Activated CD4-positive, alpha-beta memory T cell treated with anti-CD3 and anti-CD28 coated beads for 36 hours (primary cell): ENCODE results near the gene NSUN2. TPM values are rescaled to one million over a fixed set of nuclear protein-coding genes. Genes with fewer than 3 reads are reported as not detected.

Source experiments
- CTCF ChIA-PET: fragments of 350-600 bp; sonication (Branson Sonifier 250); formaldehyde crosslinking; loops from one replicate; lab custom pipeline; 2021; ENCODE audit warnings: antibody characterized with exemption, inconsistent platforms; lab: Charles Lee
- POLR2A ChIA-PET: fragments of 350-600 bp; sonication (Branson Sonifier 250); formaldehyde crosslinking; loops from one replicate; lab custom pipeline; 2021; ENCODE audit warnings: antibody characterized with exemption; lab: Charles Lee
- DNase-seq: peaks from one replicate; pipeline ENCODE4 v3.0.0-alpha.2; 2020
- H3K27ac Mint-ChIP-seq: one replicate; pipeline ENCODE4 v1.8.0; 2021; ENCODE audit warnings: mixed read lengths
- H3K27me3 Mint-ChIP-seq: one replicate; pipeline ENCODE4 v1.8.0; 2021; ENCODE audit warnings: mixed read lengths
- H3K36me3 Mint-ChIP-seq: one replicate; pipeline ENCODE4 v1.8.0; 2021; ENCODE audit warnings: mixed read lengths
- H3K4me1 Mint-ChIP-seq: one replicate; pipeline ENCODE4 v1.8.0; 2021; ENCODE audit warnings: low read depth, mixed read lengths
- H3K4me3 Mint-ChIP-seq: one replicate; pipeline ENCODE4 v1.8.0; 2021; ENCODE audit warnings: mild to moderate bottlenecking, mixed read lengths
- H3K9me3 Mint-ChIP-seq: one replicate; pipeline ENCODE4 v1.8.0; 2021; ENCODE audit warnings: mixed read lengths
- intact Hi-C: fragments of 100-400 bp; cut with micrococcal nuclease; formaldehyde crosslinking; loops from one replicate; pipeline ENCODE4 v1.15.1; 2023
- total RNA-seq, 2 experiments: library from RNA; stranded (reverse); gene quantifications; one replicate each; pipeline ENCODE4 v1.2.3, GENCODE V29; 2021

The NSUN2 gene
- total RNA-seq, 2 experiments from 2014 or later = 78.5 to 86.7 TPM

- Mint-ChIP-seq H3K4me1 (no peaks in the 10 kb centered on the region), H3K27ac (no peak overlapping the region), H3K4me3 (no peak overlapping the region), H3K36me3 (peaks cover 69% of the 10 kb centered on the region), H3K27me3 (no peaks in the 10 kb centered on the region), H3K9me3 (no peaks in the 10 kb centered on the region)
- intact Hi-C loops = no loop called here
- ChIA-PET POLR2A (no interaction called here), CTCF (interaction anchor here (0.7 kb wide), 1 partner anchor 280 kb away, joined by 3 read pairs; no protein-coding TSS in a partner anchor)
- no peak for DNase-seq
These were observed 33.1 kb downstream of the NSUN2 start for GRCh38 chr5:6599739-6600138.

DNA sequence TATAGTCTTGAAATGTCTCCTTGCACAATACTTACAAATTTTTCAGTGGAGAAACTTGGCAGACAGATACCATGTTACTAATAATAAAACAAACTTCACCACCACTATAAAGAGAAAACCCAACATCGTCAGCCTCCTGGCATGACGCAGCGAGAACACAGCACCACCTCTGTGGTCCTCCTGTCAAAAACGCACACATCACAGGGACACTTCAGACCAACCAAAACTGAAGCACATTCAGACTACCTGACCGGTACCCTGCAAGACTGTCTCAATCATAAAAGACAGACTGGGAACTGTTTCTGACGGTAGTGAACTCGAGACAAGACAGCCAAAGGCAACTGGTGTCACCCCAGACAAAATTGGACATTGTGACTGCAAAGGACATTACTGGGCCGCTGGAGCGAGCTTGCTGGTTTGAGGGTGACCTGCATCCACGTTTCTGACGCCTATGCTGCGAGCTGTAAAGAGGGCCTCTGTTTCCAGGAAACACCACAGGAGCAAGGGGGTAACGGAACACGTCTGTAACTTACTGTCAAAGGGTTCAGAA, 34.4 kb downstream of the NSUN2 start:
- Mint-ChIP-seq H3K27ac (no peak overlapping the region), H3K36me3 (peaks cover 61% of the 10 kb centered on the region), H3K4me1 (no peaks in the 10 kb centered on the region), H3K4me3 (no peak overlapping the region), H3K9me3 (no peaks in the 10 kb centered on the region), H3K27me3 (no peaks in the 10 kb centered on the region)
- intact Hi-C loops = no loop called here
- CTCF ChIA-PET = no interaction called here
- no peak for DNase-seq
- POLR2A ChIA-PET = no interaction called here

GRCh38 chr5:6597557-6597956, 35.3 kb downstream of the NSUN2 start:
- no peak overlapping the region for H3K4me3 Mint-ChIP-seq
- no peaks in the 10 kb centered on the region for H3K27me3 Mint-ChIP-seq
- H3K4me1 Mint-ChIP-seq = no peaks in the 10 kb centered on the region
- DNase-seq = no peak
- ChIA-PET POLR2A (no interaction called here), CTCF (no interaction called here)
- intact Hi-C loops = no loop called here
- no peak overlapping the region for H3K27ac Mint-ChIP-seq
- H3K9me3 Mint-ChIP-seq = no peaks in the 10 kb centered on the region
- peaks cover 58% of the 10 kb centered on the region for H3K36me3 Mint-ChIP-seq

DNA sequence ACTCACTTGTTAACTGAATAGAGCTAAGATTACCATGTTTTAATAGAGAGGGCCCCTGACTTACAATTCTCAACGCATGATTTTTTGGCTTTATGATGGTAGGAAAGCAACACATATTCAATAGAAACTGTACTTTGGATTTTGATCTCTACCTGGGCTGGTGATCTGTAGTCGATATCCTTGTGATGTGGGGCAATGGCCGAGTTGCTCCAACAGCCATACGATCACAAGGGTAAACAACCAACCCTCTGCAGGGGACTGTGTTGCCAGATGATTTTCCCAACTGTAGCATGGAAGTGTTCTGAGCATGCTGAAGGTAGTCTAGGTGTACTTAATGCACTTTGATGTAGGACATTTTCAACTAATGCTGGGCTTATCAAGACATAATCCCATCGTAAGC, 36.5 kb downstream of the NSUN2 start:
- no peak for DNase-seq

GRCh38 chr5:6595405-6595804, 37.4 kb downstream of the NSUN2 start:
- Mint-ChIP-seq H3K27me3 (no peaks in the 10 kb centered on the region), H3K4me1 (no peaks in the 10 kb centered on the region), H3K27ac (no peak overlapping the region), H3K36me3 (peaks cover 37% of the 10 kb centered on the region), H3K4me3 (no peak overlapping the region), H3K9me3 (no peaks in the 10 kb centered on the region)
- intact Hi-C loops = no loop called here
- no peak for DNase-seq
- ChIA-PET POLR2A (no interaction called here), CTCF (no interaction called here)

More for the DNA sequence above, 36.5 kb downstream of the NSUN2 start:
- H3K36me3 Mint-ChIP-seq = peaks cover 46% of the 10 kb centered on the region
- no peaks in the 10 kb centered on the region for H3K9me3 Mint-ChIP-seq
- H3K27me3 Mint-ChIP-seq = no peaks in the 10 kb centered on the region
- H3K4me1 Mint-ChIP-seq = no peaks in the 10 kb centered on the region
- no peak overlapping the region for H3K4me3 Mint-ChIP-seq
- intact Hi-C loops = no loop called here
- POLR2A ChIA-PET = no interaction called here
- CTCF ChIA-PET = no interaction called here
- H3K27ac Mint-ChIP-seq = no peak overlapping the region

- no peaks in the 10 kb centered on the region for H3K4me1 Mint-ChIP-seq
- H3K27me3 Mint-ChIP-seq = no peaks in the 10 kb centered on the region
- H3K27ac Mint-ChIP-seq = no peak overlapping the region
- intact Hi-C loops = no loop called here
- no peaks in the 10 kb centered on the region for H3K9me3 Mint-ChIP-seq
- H3K36me3 Mint-ChIP-seq = peaks cover 33% of the 10 kb centered on the region
- POLR2A ChIA-PET = no interaction called here
- CTCF ChIA-PET = no interaction called here
- H3K4me3 Mint-ChIP-seq = no peak overlapping the region
- DNase-seq = no peak
These were observed 38.8 kb downstream of the NSUN2 start for GRCh38 chr5:6594066-6594465.

GRCh38 chr5:6593148-6594016, 39.5 kb downstream of the NSUN2 start:
- POLR2A ChIA-PET = no interaction called here
- Mint-ChIP-seq H3K4me3 (no peak overlapping the region), H3K27me3 (no peaks in the 10 kb centered on the region)

GRCh38 chr5:6592601-6593000, 40.2 kb downstream of the NSUN2 start:
- Mint-ChIP-seq H3K36me3 (peaks cover 21% of the 10 kb centered on the region), H3K27me3 (no peaks in the 10 kb centered on the region), H3K27ac (no peak overlapping the region), H3K4me1 (no peaks in the 10 kb centered on the region), H3K4me3 (no peak overlapping the region), H3K9me3 (no peaks in the 10 kb centered on the region)
- CTCF ChIA-PET = no interaction called here
- POLR2A ChIA-PET = no interaction called here
- DNase-seq = no peak
- intact Hi-C loops = no loop called here

More at GRCh38 chr5:6593148-6594016, 39.5 kb downstream of the NSUN2 start:
- Mint-ChIP-seq H3K27ac (no peak overlapping the region), H3K9me3 (no peaks in the 10 kb centered on the region), H3K4me1 (no peaks in the 10 kb centered on the region), H3K36me3 (peaks cover 27% of the 10 kb centered on the region)
- CTCF ChIA-PET = no interaction called here
- DNase-seq = no peak
- intact Hi-C loops = no loop called here

GRCh38 chr5:6591671-6592288, 41.1 kb downstream of the NSUN2 start:
- ChIA-PET POLR2A (no interaction called here), CTCF (no interaction called here)
- Mint-ChIP-seq H3K4me3 (no peak overlapping the region), H3K36me3 (peaks cover 13% of the 10 kb centered on the region), H3K27ac (no peak overlapping the region), H3K4me1 (no peaks in the 10 kb centered on the region), H3K27me3 (no peaks in the 10 kb centered on the region), H3K9me3 (no peaks in the 10 kb centered on the region)
- intact Hi-C loops = no loop called here
- DNase-seq = no peak

- H3K27ac Mint-ChIP-seq = no peak overlapping the region
These were observed 42.3 kb downstream of the NSUN2 start for GRCh38 chr5:6590581-6590980.

DNA sequence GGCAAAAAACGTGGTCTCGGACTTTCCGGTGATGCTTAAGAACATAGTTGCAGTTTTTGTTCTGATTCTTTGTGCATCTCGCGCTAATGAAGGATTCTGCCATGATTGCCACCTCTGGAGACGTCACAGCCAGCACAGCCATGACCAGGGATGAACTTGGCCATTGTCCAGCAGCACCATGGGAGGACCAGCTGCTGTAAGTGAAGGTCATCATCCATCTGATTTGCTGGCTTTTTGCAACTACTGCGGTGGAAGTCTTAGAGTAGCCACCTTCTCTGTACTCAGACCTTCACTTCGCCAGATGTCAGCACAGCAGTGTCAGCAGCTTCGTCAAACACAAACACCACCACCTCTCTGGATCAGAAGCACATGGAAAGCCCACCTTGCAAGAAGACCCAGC, 45.7 kb downstream of the NSUN2 start:
- H3K4me1 Mint-ChIP-seq = no peaks in the 10 kb centered on the region
- peaks cover 29% of the 10 kb centered on the region for H3K27me3 Mint-ChIP-seq
- ChIA-PET CTCF (interaction anchor here (0.9 kb wide), 1 partner anchor 157 kb away, joined by 3 read pairs; no protein-coding TSS in a partner anchor), POLR2A (no interaction called here)
- H3K36me3 Mint-ChIP-seq = no peaks in the 10 kb centered on the region
- no peak overlapping the region for H3K27ac Mint-ChIP-seq
- H3K9me3 Mint-ChIP-seq = no peaks in the 10 kb centered on the region
- DNase-seq = no peak
- H3K4me3 Mint-ChIP-seq = no peak overlapping the region
- intact Hi-C loops = no loop called here

More at GRCh38 chr5:6590581-6590980, 42.3 kb downstream of the NSUN2 start:
- H3K27me3 Mint-ChIP-seq = peaks cover 5% of the 10 kb centered on the region
- no peaks in the 10 kb centered on the region for H3K4me1 Mint-ChIP-seq
- H3K9me3 Mint-ChIP-seq = no peaks in the 10 kb centered on the region
- H3K36me3 Mint-ChIP-seq = peaks cover under 1% of the 10 kb centered on the region
- intact Hi-C loops = no loop called here
- CTCF ChIA-PET = no interaction called here
- POLR2A ChIA-PET = no interaction called here
- no peak for DNase-seq
- H3K4me3 Mint-ChIP-seq = no peak overlapping the region

DNA sequence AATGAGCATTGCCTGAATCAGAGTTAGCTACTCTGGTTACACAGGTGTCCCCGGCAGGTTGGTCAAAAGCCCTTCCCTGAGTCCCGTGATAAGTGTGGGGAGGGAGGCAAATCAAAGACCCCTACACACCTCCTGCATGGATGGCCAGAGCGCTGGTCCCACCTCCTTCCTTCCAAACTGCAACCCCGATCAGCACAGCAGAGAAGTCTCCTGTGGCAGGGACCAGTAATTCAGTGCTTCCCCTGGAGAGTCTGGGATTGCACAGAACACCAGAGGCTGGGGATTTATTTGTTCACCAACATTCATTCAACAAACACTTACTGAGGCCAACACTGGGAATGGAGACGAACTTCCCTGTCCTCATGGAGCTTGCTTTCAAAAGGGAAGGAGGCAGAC, 46.2 kb downstream of the NSUN2 start:
- POLR2A ChIA-PET = no interaction called here
- CTCF ChIA-PET = no interaction called here
- no peaks in the 10 kb centered on the region for H3K4me1 Mint-ChIP-seq
- no peak overlapping the region for H3K4me3 Mint-ChIP-seq
- H3K9me3 Mint-ChIP-seq = no peaks in the 10 kb centered on the region
- no peaks in the 10 kb centered on the region for H3K36me3 Mint-ChIP-seq
- DNase-seq = no peak
- H3K27ac Mint-ChIP-seq = no peak overlapping the region
- intact Hi-C loops = no loop called here
- H3K27me3 Mint-ChIP-seq = peaks cover 34% of the 10 kb centered on the region
